RPMI7951 (cell line): ENCODE measurements around the gene EPHA3. TPM values are rescaled to one million over a fixed set of nuclear protein-coding genes. Genes with fewer than 3 reads are reported as not detected.
"Not testable (repeated sequence)": the region's sequence is repeated elsewhere in the genome, so short reads cannot be mapped to it uniquely, and the experiment has no call there.

Experiments
- DNase-seq: peaks from one replicate; pipeline ENCODE4 v3.0.0-alpha.2; 2012; ENCODE audit warnings: low read depth
- total RNA-seq: library from RNA; depleted of rRNA; stranded (reverse); fragments of >200 nt; shearing (Covaris generic); gene quantifications from 2 replicates; pipeline ENCODE4 v1.2.3, GENCODE V29; 2014

EPHA3 gene
- total RNA-seq, 1 experiment from 2014 or later, result 0.24 TPM

- DNase-seq, result no peak
These were observed 173.5 kb downstream of the EPHA3 start for GRCh38 chr3:89280822-89281365.

- no peak for DNase-seq
These were observed 180.6 kb downstream of the EPHA3 start for GRCh38 chr3:89287902-89288508.

- no peak for DNase-seq
These were observed 182.3 kb downstream of the EPHA3 start for GRCh38 chr3:89289574-89290190.

GRCh38 chr3:89297199-89297598, 189.8 kb downstream of the EPHA3 start:
- no peak for DNase-seq

GRCh38 chr3:89300526-89300925, 193.1 kb downstream of the EPHA3 start:
- no peak for DNase-seq

DNA sequence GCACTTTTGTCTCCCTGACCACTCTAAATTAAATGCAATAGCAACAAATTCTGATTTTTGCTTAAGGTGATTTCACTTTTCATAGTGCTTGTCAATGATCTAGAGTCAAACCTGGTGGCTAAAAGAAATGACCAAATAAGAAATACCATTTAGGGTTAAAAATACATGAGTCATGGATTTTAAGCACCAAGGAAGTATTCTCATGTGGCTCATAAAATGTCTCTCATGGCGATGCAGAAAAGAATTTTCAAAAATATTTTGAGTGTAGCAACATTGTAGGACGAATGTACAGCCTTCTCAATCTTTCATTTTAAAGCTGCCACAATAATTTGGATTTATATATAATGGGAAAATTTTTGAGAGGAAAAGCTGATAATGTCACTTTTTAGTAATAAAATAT, 193.6 kb downstream of the EPHA3 start:
- DNase-seq, result no peak

DNA sequence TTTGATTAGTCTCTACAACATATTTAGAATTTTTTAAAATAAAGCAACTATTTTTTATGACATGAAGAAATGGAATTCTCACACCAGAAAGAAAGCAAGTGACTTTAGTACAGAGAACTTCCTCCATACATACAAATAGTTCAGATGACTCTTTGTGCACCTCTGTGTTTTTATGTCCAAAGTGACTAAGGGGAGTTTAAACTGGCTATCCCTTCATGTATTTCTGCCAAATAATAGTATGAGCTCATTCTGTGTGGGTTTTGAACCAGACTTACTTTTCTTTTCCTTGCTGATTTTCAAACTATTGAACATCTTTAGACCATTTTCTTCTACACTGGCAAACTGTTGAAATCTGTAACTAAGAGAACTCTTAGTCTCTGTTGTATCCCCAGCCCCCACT, 196.3 kb downstream of the EPHA3 start:
- no peak for DNase-seq

- no peak for DNase-seq
These were observed 199.1 kb downstream of the EPHA3 start for GRCh38 chr3:89306540-89306939.

GRCh38 chr3:89311581-89311980, 204.2 kb downstream of the EPHA3 start:
- DNase-seq, result no peak

DNA sequence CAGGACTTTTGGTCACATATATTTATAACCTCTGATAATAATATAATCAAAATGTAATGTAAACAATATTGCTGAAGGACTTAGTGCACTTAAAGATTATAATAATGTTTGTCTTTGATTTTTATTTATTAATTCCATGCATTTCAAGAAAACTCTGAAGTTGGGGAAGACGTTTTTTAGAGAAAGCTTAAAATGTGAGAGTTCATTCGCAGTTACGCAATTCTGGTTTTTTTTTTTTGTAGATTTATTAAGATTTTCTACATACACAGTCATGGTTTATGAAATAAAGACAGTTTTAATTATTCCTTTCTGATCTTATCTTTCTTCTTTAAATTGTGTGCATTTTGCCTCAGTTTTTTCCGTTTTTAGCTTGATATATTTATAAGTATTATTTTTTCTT, 204.7 kb downstream of the EPHA3 start:
- no peak for DNase-seq

GRCh38 chr3:89314454-89315098, 207.2 kb downstream of the EPHA3 start:
- no peak for DNase-seq

- DNase-seq, result no peak
These were observed 208.5 kb downstream of the EPHA3 start for GRCh38 chr3:89315750-89316470.

GRCh38 chr3:89320186-89320585, 212.8 kb downstream of the EPHA3 start:
- no peak for DNase-seq

DNA sequence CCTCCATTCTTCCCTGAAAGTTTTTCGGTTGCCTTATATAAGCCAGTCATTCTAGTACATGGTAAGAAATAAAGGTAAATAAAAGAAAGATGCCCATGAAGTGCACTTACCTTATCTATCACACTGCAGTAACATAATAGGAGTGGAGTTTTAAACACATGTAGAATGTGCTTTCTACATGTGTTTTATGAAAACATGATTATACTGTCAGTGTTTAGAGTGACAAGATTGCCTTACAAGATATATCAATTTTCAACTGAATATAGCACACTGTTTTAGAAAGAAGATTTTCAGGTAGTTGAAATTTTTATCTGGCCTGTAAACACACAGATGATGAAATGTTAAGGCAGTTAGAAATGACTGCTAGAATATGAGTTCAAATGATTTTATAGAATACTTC, 219.6 kb downstream of the EPHA3 start:
- no peak for DNase-seq

GRCh38 chr3:89332386-89332785, 225.0 kb downstream of the EPHA3 start:
- DNase-seq, result no peak

GRCh38 chr3:89332793-89333192, 225.4 kb downstream of the EPHA3 start:
- no peak for DNase-seq

GRCh38 chr3:89335693-89336092, 228.3 kb downstream of the EPHA3 start:
- DNase-seq, result no peak

DNA sequence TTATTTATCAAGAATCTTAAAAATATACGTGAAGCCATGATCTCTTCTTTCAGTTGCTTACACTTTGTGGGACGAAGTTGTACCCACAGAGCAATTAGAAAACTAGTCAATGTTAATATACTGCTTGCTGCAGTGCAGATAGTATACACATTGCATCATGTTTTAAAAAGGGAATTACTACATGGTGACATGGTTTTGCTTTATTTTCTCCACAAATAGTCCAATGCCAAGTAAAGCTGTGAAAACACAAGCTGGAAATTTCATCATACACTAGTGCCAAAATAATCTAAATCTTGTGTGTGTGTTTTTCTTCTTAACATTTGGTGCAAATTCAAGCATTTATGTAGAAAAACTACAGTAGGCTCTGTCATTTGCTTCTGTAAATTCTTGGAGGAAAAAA, 233.0 kb downstream of the EPHA3 start:
- DNase-seq, result no peak

DNA sequence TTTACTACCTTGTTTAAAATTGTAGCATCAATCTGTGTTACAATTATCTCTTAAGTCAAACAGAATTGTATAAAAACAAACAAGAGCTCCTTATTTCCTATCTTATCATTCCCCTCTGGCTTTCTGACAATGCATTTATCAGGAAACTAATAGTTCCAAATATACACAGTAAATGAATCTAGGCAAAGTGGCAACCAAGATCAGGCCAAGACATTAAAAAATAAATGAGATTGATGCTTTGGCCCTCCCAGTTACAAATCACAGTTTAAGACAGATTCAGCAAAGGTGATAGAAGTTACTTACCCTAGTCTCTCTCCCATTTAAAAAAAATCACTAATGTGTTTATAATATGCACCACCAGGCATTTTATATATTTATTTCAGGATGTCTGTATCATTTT, 236.7 kb downstream of the EPHA3 start:
- no peak for DNase-seq

DNA sequence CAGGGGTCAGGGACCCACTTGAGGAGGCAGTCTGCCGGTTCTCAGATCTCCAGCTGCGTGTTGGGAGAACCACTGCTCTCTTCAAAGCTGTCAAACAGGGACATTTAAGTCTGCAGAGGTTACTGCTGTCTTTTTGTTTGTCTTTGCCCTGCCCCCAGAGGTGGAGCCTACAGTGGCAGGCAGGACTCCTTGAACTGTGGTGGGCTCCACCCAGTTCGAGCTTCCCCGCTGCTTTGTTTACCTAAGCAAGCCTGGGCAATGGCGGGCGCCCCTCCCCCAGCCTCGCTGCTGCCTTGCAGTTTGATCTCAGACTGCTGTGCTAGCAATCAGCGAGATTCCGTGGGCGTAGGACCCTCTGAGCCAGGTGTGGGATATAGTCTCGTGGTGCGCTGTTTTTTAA, 243.5 kb downstream of the EPHA3 start:
- not testable (repeated sequence) for DNase-seq

- DNase-seq, result no peak
These were observed 246.0 kb downstream of the EPHA3 start for GRCh38 chr3:89353465-89353864.

DNA sequence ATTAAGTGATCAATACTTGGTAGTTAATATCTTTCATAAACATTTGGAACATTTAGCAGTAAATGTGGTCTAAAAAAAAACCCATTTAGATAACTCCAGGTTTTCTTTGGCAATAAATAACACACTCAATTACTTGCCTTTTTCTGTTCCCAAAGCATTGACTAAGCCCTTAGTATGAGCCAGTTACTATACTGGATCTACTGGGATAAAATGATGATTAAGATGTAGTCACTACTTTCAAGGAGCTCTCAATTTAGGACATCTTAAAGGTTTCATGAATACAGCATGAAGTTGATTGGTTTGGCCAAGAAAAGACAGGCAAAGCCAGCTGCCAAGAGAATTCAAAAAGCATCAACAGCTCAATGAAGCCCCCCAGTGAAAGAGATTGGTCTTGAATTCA, 250.9 kb downstream of the EPHA3 start:
- DNase-seq, result no peak

- no peak for DNase-seq
These were observed 252.7 kb downstream of the EPHA3 start for GRCh38 chr3:89360156-89360555.
